Keratinocyte (primary cell): ENCODE results near the gene TAS2R13. TPM values are rescaled to one million over a fixed set of nuclear protein-coding genes. Genes with fewer than 3 reads are reported as not detected.

Experiments used
- DNase-seq: peaks from one replicate; pipeline ENCODE4 v3.0.0-alpha.2; 2011; ENCODE audit warnings: low read depth, missing footprints, low spot score
- FAIRE-seq: peaks from 2 replicates; lab custom pipeline; 2011; peaks lifted over from hg19 to GRCh38; lab: Jason Lieb, UNC
- H2AFZ ChIP-seq: 2 replicates; pipeline ENCODE4 v1.6.0; 2012; ENCODE audit warnings: low read length, control low read depth, inconsistent platforms; ENCODE audit not compliant: control insufficient read depth
- H3K27ac ChIP-seq: 2 replicates; pipeline ENCODE4 v1.5.1; 2011; ENCODE audit warnings: low read length; ENCODE audit not compliant: control insufficient read depth, insufficient read depth
- H3K27me3 ChIP-seq: 3 replicates; pipeline ENCODE4 v1.6.0; 2011; ENCODE audit warnings: low read length; ENCODE audit not compliant: control insufficient read depth, insufficient read depth; ENCODE audit errors: extremely low read depth
- H3K36me3 ChIP-seq, 2 experiments: 2 replicates in 1 of 2; 3 replicates in 1 of 2; pipeline ENCODE4 v1.5.1; 2011; ENCODE audit warnings: low read length in 2 of 2, mild to moderate bottlenecking in 1 of 2; ENCODE audit not compliant: control insufficient read depth in 2 of 2, insufficient read depth in 2 of 2; ENCODE audit errors: extremely low read depth in 1 of 2
- H3K4me1 ChIP-seq: 3 replicates; pipeline ENCODE4 v1.5.1; 2011; ENCODE audit warnings: low read length; ENCODE audit not compliant: control insufficient read depth, insufficient read depth; ENCODE audit errors: extremely low read depth
- H3K4me2 ChIP-seq: 3 replicates; pipeline ENCODE4 v1.6.0; 2011; ENCODE audit warnings: low read depth, low read length; ENCODE audit not compliant: control insufficient read depth, insufficient read depth; ENCODE audit errors: extremely low read depth
- H3K4me3 ChIP-seq, 3 experiments: fragments of 200-600 bp in 1 of 3; sonication (generic) in 1 of 3; 2 replicates in 2 of 3; 3 replicates in 1 of 3; pipeline ENCODE4 v1.5.1; 2011 to 2016; ENCODE audit warnings: low read length in 3 of 3, mild to moderate bottlenecking in 3 of 3, control low read depth in 2 of 3, inconsistent platforms in 1 of 3, low read depth in 1 of 3, mixed read lengths in 1 of 3, mixed run types in 1 of 3, moderate library complexity in 1 of 3; ENCODE audit not compliant: control insufficient read depth in 2 of 3, insufficient read depth in 2 of 3; ENCODE audit errors: extremely low read depth in 1 of 3
- H3K79me2 ChIP-seq: 2 replicates; pipeline ENCODE4 v1.6.0; 2012; ENCODE audit warnings: low read length; ENCODE audit not compliant: control insufficient read depth, insufficient read depth
- H3K9ac ChIP-seq: 3 replicates; pipeline ENCODE4 v1.6.0; 2011; ENCODE audit warnings: low read length; ENCODE audit not compliant: control insufficient read depth, insufficient read depth; ENCODE audit errors: extremely low read depth
- H3K9me1 ChIP-seq: 3 replicates; pipeline ENCODE4 v1.6.0; 2011; ENCODE audit warnings: low read length; ENCODE audit not compliant: control insufficient read depth, insufficient read depth; ENCODE audit errors: extremely low read depth
- H3K9me3 ChIP-seq: 2 replicates; pipeline ENCODE4 v1.5.1; 2012; ENCODE audit warnings: low read depth, low read length; ENCODE audit not compliant: control insufficient read depth
- H4K20me1 ChIP-seq: 3 replicates; pipeline ENCODE4 v1.6.0; 2011; ENCODE audit warnings: low read length; ENCODE audit not compliant: control insufficient read depth, insufficient read depth; ENCODE audit errors: extremely low read depth
- CTCF ChIP-seq, 3 experiments: IDR thresholded peaks in 1 of 3; conservative IDR thresholded peaks in 1 of 3; optimal IDR thresholded peaks in 1 of 3; 2 replicates in 2 of 3; 3 replicates in 1 of 3; pipeline versions ENCODE3 to v1.5.1; 2011; ENCODE audit warnings: low read length in 3 of 3, mild to moderate bottlenecking in 3 of 3, moderate library complexity in 2 of 3, control low read depth in 1 of 3, inconsistent platforms in 1 of 3; ENCODE audit not compliant: insufficient read depth in 2 of 3; ENCODE audit errors: extremely low read depth in 1 of 3
- EZH2 ChIP-seq: IDR thresholded peaks from one replicate; pipeline ENCODE4 v1.6.1; 2012; ENCODE audit warnings: inconsistent platforms, mild to moderate bottlenecking, low read length, moderate library complexity
- dilution Hi-C: fragments of 300-500 bp; cut with MboI; formaldehyde crosslinking; loops from one replicate; pipeline ENCODE4 v1.7.0; 2020; ENCODE audit warnings: low sequenced_read_pairs; ENCODE audit not compliant: extremely low pct_ligation_motif_present
- polyA plus RNA-seq, 5 experiments: library from polyadenylated mRNA; depleted of rRNA in 3 of 5; stranded (reverse) in 3 of 5; stranded (forward) in 1 of 5; unstranded in 1 of 5; fragments of >200 nt; gene quantifications; 1 replicate in 1 of 5; 2 replicates in 3 of 5; 3 replicates in 1 of 5; pipeline versions ENCODE4 v1.2.1 to v1.2.3, GENCODE V29; 2011 to 2012; ENCODE audit warnings: missing spikeins in 2 of 5, low read depth in 1 of 5, low replicate concordance in 1 of 5

Gene TAS2R13
- polyA plus RNA-seq, 1 donor (not counting 4 experiments of a cell fraction or from before 2014, with no cell fraction given), result 0.14 TPM

- no peaks in the 10 kb centered on the region for H4K20me1 ChIP-seq
- no peak overlapping the region for H3K9ac ChIP-seq
- no peak overlapping the region for H3K4me3 ChIP-seq
- H3K4me2 ChIP-seq, result no peak overlapping the region
- H3K79me2 ChIP-seq, result no peaks in the 10 kb centered on the region
- TF ChIP-seq EZH2 (no peak), CTCF (optimal IDR thresholded peaks at IDR 0.05 in 1 of 3, IDR thresholded peaks at IDR 0.05 in 1 of 3, conservative IDR thresholded peaks at IDR 0.05 in 1 of 3; ENCODE audit: extremely low read depth in 1 of 3, insufficient read depth in 2 of 3, low read length in 3 of 3) (no peak)
- no peak overlapping the region for H3K27ac ChIP-seq
- dilution Hi-C loops, result no loop called here
- H3K9me1 ChIP-seq, result no peaks in the 10 kb centered on the region
- no peaks in the 10 kb centered on the region for H3K9me3 ChIP-seq
- FAIRE-seq, result no peak
- no peaks in the 10 kb centered on the region for H3K36me3 ChIP-seq
- H3K4me1 ChIP-seq, result no peaks in the 10 kb centered on the region
- H3K27me3 ChIP-seq, result no peaks in the 10 kb centered on the region
- no peak overlapping the region for H2AFZ ChIP-seq
- no peak for DNase-seq
Observed at GRCh38 chr12:10926269-10926668, 16.9 kb upstream of the TAS2R13 start.

GRCh38 chr12:10919809-10920208 is 10.4 kb upstream of the TAS2R13 start:
- TF ChIP-seq EZH2, result no peak
- TF ChIP-seq CTCF (optimal IDR thresholded peaks at IDR 0.05 in 1 of 3, IDR thresholded peaks at IDR 0.05 in 1 of 3, conservative IDR thresholded peaks at IDR 0.05 in 1 of 3; ENCODE audit: extremely low read depth in 1 of 3, insufficient read depth in 2 of 3, low read length in 3 of 3), result no peak
- Histone ChIP-seq H3K4me3 (no peak overlapping the region), H3K36me3 (no peaks in the 10 kb centered on the region), H3K9me3 (no peaks in the 10 kb centered on the region), H3K79me2 (no peaks in the 10 kb centered on the region), H3K9me1 (no peaks in the 10 kb centered on the region), H2AFZ (no peak overlapping the region), H3K4me2 (no peak overlapping the region), H3K27me3 (no peaks in the 10 kb centered on the region), H3K9ac (no peak overlapping the region), H4K20me1 (no peaks in the 10 kb centered on the region), H3K27ac (no peak overlapping the region), H3K4me1 (no peaks in the 10 kb centered on the region)
- dilution Hi-C loops, result no loop called here
- DNase-seq (no peak), FAIRE-seq (no peak)
